Keratinocyte (primary cell): ENCODE results near the gene C19orf47. TPM values are rescaled to one million over a fixed set of nuclear protein-coding genes. Genes with fewer than 3 reads are reported as not detected.

Source experiments
- DNase-seq: peaks from one replicate; pipeline ENCODE4 v3.0.0-alpha.2; 2011; ENCODE audit warnings: low read depth, missing footprints, low spot score
- FAIRE-seq: peaks from 2 replicates; lab custom pipeline; 2011; peaks lifted over from hg19 to GRCh38; lab: Jason Lieb, UNC
- H2AFZ ChIP-seq: 2 replicates; pipeline ENCODE4 v1.6.0; 2012; ENCODE audit warnings: low read length, control low read depth, inconsistent platforms; ENCODE audit not compliant: control insufficient read depth
- H3K27ac ChIP-seq: 2 replicates; pipeline ENCODE4 v1.5.1; 2011; ENCODE audit warnings: low read length; ENCODE audit not compliant: control insufficient read depth, insufficient read depth
- H3K27me3 ChIP-seq: 3 replicates; pipeline ENCODE4 v1.6.0; 2011; ENCODE audit warnings: low read length; ENCODE audit not compliant: control insufficient read depth, insufficient read depth; ENCODE audit errors: extremely low read depth
- H3K36me3 ChIP-seq, 2 experiments: 2 replicates in 1 of 2; 3 replicates in 1 of 2; pipeline ENCODE4 v1.5.1; 2011; ENCODE audit warnings: low read length in 2 of 2, mild to moderate bottlenecking in 1 of 2; ENCODE audit not compliant: control insufficient read depth in 2 of 2, insufficient read depth in 2 of 2; ENCODE audit errors: extremely low read depth in 1 of 2
- H3K4me1 ChIP-seq: 3 replicates; pipeline ENCODE4 v1.5.1; 2011; ENCODE audit warnings: low read length; ENCODE audit not compliant: control insufficient read depth, insufficient read depth; ENCODE audit errors: extremely low read depth
- H3K4me2 ChIP-seq: 3 replicates; pipeline ENCODE4 v1.6.0; 2011; ENCODE audit warnings: low read depth, low read length; ENCODE audit not compliant: control insufficient read depth, insufficient read depth; ENCODE audit errors: extremely low read depth
- H3K4me3 ChIP-seq, 3 experiments: fragments of 200-600 bp in 1 of 3; sonication (generic) in 1 of 3; 2 replicates in 2 of 3; 3 replicates in 1 of 3; pipeline ENCODE4 v1.5.1; 2011 to 2016; ENCODE audit warnings: low read length in 3 of 3, mild to moderate bottlenecking in 3 of 3, control low read depth in 2 of 3, inconsistent platforms in 1 of 3, low read depth in 1 of 3, mixed read lengths in 1 of 3, mixed run types in 1 of 3, moderate library complexity in 1 of 3; ENCODE audit not compliant: control insufficient read depth in 2 of 3, insufficient read depth in 2 of 3; ENCODE audit errors: extremely low read depth in 1 of 3
- H3K79me2 ChIP-seq: 2 replicates; pipeline ENCODE4 v1.6.0; 2012; ENCODE audit warnings: low read length; ENCODE audit not compliant: control insufficient read depth, insufficient read depth
- H3K9ac ChIP-seq: 3 replicates; pipeline ENCODE4 v1.6.0; 2011; ENCODE audit warnings: low read length; ENCODE audit not compliant: control insufficient read depth, insufficient read depth; ENCODE audit errors: extremely low read depth
- H3K9me1 ChIP-seq: 3 replicates; pipeline ENCODE4 v1.6.0; 2011; ENCODE audit warnings: low read length; ENCODE audit not compliant: control insufficient read depth, insufficient read depth; ENCODE audit errors: extremely low read depth
- H3K9me3 ChIP-seq: 2 replicates; pipeline ENCODE4 v1.5.1; 2012; ENCODE audit warnings: low read depth, low read length; ENCODE audit not compliant: control insufficient read depth
- H4K20me1 ChIP-seq: 3 replicates; pipeline ENCODE4 v1.6.0; 2011; ENCODE audit warnings: low read length; ENCODE audit not compliant: control insufficient read depth, insufficient read depth; ENCODE audit errors: extremely low read depth
- EZH2 ChIP-seq: IDR thresholded peaks from one replicate; pipeline ENCODE4 v1.6.1; 2012; ENCODE audit warnings: inconsistent platforms, mild to moderate bottlenecking, low read length, moderate library complexity
- dilution Hi-C: fragments of 300-500 bp; cut with MboI; formaldehyde crosslinking; loops from one replicate; pipeline ENCODE4 v1.7.0; 2020; ENCODE audit warnings: low sequenced_read_pairs; ENCODE audit not compliant: extremely low pct_ligation_motif_present
- polyA plus RNA-seq, 5 experiments: library from polyadenylated mRNA; depleted of rRNA in 3 of 5; stranded (reverse) in 3 of 5; stranded (forward) in 1 of 5; unstranded in 1 of 5; fragments of >200 nt; gene quantifications; 1 replicate in 1 of 5; 2 replicates in 3 of 5; 3 replicates in 1 of 5; pipeline versions ENCODE4 v1.2.1 to v1.2.3, GENCODE V29; 2011 to 2012; ENCODE audit warnings: missing spikeins in 2 of 5, low read depth in 1 of 5, low replicate concordance in 1 of 5
- TF ChIP-seq, protein P1 (sequence below), 3 experiments: IDR thresholded peaks in 1 of 3; conservative IDR thresholded peaks in 1 of 3; optimal IDR thresholded peaks in 1 of 3; 2 replicates in 2 of 3; 3 replicates in 1 of 3; pipeline versions ENCODE3 to v1.5.1; 2011; ENCODE audit warnings: low read length in 3 of 3, mild to moderate bottlenecking in 3 of 3, moderate library complexity in 2 of 3, control low read depth in 1 of 3, inconsistent platforms in 1 of 3; ENCODE audit not compliant: insufficient read depth in 2 of 3; ENCODE audit errors: extremely low read depth in 1 of 3

Gene C19orf47
- polyA plus RNA-seq, 1 donor (not counting 4 experiments of a cell fraction or from before 2014, with no cell fraction given): 13.3 TPM

DNA sequence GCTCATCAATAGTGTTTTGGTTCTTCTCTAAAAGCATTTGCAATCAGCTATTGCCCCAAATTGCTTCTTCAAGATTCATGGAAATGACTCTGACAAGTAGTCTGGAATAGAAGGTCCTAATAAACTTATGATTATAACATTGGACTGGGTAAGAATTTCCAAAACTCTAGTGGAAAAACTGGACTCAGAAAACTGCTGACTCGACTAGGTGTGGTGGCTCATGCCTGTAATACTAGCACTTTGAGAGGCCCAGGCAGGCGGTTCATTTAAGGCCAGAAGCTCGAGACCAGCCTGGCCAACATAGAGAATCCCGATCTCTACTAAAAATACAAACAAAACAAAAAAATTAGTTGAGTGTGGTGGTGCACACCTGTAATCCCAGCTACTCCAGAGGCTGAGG is 47.5 kb downstream of the C19orf47 start:
- DNase-seq: no peak
- no peaks in the 10 kb centered on the region for H3K27me3 ChIP-seq
- H2AFZ ChIP-seq: no peak overlapping the region
- dilution Hi-C loops: no loop called here
- H3K9me3 ChIP-seq: no peaks in the 10 kb centered on the region
- no peak for FAIRE-seq
- H3K9ac ChIP-seq: no peak overlapping the region
- H3K36me3 ChIP-seq: no peaks in the 10 kb centered on the region
- H3K4me1 ChIP-seq: peaks cover 25% of the 10 kb centered on the region
- no peak overlapping the region for H3K4me3 ChIP-seq
- H3K9me1 ChIP-seq: no peaks in the 10 kb centered on the region
- no peaks in the 10 kb centered on the region for H4K20me1 ChIP-seq
- TF ChIP-seq, protein P1, sequence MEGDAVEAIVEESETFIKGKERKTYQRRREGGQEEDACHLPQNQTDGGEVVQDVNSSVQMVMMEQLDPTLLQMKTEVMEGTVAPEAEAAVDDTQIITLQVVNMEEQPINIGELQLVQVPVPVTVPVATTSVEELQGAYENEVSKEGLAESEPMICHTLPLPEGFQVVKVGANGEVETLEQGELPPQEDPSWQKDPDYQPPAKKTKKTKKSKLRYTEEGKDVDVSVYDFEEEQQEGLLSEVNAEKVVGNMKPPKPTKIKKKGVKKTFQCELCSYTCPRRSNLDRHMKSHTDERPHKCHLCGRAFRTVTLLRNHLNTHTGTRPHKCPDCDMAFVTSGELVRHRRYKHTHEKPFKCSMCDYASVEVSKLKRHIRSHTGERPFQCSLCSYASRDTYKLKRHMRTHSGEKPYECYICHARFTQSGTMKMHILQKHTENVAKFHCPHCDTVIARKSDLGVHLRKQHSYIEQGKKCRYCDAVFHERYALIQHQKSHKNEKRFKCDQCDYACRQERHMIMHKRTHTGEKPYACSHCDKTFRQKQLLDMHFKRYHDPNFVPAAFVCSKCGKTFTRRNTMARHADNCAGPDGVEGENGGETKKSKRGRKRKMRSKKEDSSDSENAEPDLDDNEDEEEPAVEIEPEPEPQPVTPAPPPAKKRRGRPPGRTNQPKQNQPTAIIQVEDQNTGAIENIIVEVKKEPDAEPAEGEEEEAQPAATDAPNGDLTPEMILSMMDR (optimal IDR thresholded peaks at IDR 0.05 in 1 of 3, IDR thresholded peaks at IDR 0.05 in 1 of 3, conservative IDR thresholded peaks at IDR 0.05 in 1 of 3; ENCODE audit: extremely low read depth in 1 of 3, insufficient read depth in 2 of 3, low read length in 3 of 3): no peak
- no peak for TF ChIP-seq EZH2
- H3K27ac ChIP-seq: no peak overlapping the region
- H3K4me2 ChIP-seq: no peak overlapping the region
- H3K79me2 ChIP-seq: no peaks in the 10 kb centered on the region

DNA sequence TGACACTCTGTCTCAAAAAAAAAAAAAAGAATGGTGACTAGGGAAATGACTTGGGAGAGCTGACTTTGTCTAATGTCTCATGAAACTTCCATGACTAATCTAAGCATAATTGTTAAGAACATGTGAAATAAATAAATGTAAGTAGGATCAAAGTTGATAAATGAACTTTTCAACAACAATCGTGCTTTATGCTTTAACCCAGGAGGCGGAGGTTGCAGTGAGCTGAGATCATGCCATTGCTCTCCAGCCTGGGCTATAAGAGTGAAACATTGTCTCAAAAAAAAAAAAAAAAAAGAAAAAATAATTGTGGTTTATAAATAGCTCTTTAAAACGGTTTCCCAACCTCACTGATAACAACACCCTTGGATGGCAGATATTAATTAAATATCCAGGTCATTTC is 50.2 kb downstream of the C19orf47 start:
- H3K4me2 ChIP-seq: no peak overlapping the region
- H3K4me3 ChIP-seq: no peak overlapping the region
- dilution Hi-C loops: no loop called here
- H3K9ac ChIP-seq: no peak overlapping the region
- H3K27ac ChIP-seq: no peak overlapping the region
- no peaks in the 10 kb centered on the region for H3K9me3 ChIP-seq
- DNase-seq: no peak
- H3K27me3 ChIP-seq: no peaks in the 10 kb centered on the region
- no peaks in the 10 kb centered on the region for H3K9me1 ChIP-seq
- H3K79me2 ChIP-seq: no peaks in the 10 kb centered on the region
- peaks cover 11% of the 10 kb centered on the region for H3K4me1 ChIP-seq
- no peak for FAIRE-seq
- no peaks in the 10 kb centered on the region for H4K20me1 ChIP-seq
- H2AFZ ChIP-seq: no peak overlapping the region
- TF ChIP-seq EZH2: no peak
- TF ChIP-seq, protein P1 (optimal IDR thresholded peaks at IDR 0.05 in 1 of 3, IDR thresholded peaks at IDR 0.05 in 1 of 3, conservative IDR thresholded peaks at IDR 0.05 in 1 of 3; ENCODE audit: extremely low read depth in 1 of 3, insufficient read depth in 2 of 3, low read length in 3 of 3): no peak
- no peaks in the 10 kb centered on the region for H3K36me3 ChIP-seq
